ENCODE data around the gene COG5. TPM values are rescaled to one million over a fixed set of nuclear protein-coding genes. Genes with fewer than 3 reads are reported as not detected.
A peak's percentile ranks its signal among the peaks of the same experiment; 100 is the strongest.

COG5 gene
- total RNA-seq, 1 donor from 2014 or later = 55.2 TPM

DNA sequence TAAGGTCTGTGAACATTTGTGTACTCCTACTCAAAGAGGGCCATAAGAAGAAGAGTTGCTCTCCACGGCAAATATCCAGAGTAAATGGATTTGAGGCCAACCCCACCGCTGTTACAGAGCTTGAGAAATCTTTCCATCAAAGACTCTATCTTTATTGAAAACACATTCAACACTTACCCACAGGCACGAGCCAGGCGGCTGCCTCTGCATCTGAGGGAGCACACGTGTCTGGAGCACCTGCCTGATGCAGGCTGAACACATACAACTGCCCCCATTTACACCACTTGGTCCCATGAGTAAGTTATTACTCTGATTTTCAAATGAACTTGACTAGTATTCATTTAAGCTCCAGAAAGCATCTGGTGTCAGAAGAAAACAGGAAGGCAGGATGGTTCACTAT is 356.3 kb downstream of the COG5 start:
- H3K4me1 ChIP-seq = peaks cover 27% of the 10 kb centered on the region
- H3K27me3 ChIP-seq = no peaks in the 10 kb centered on the region
- peak overlapping the region; percentile 80 for H3K27ac ChIP-seq
- TF ChIP-seq POLR2AphosphoS5 (IDR thresholded peaks at IDR 0.05; ENCODE audit: insufficient read depth in 1 of 2, low read depth in 1 of 2) (no peak), POLR2A (IDR thresholded peaks at IDR 0.05) (no peak)
- TF ChIP-seq, protein P1, sequence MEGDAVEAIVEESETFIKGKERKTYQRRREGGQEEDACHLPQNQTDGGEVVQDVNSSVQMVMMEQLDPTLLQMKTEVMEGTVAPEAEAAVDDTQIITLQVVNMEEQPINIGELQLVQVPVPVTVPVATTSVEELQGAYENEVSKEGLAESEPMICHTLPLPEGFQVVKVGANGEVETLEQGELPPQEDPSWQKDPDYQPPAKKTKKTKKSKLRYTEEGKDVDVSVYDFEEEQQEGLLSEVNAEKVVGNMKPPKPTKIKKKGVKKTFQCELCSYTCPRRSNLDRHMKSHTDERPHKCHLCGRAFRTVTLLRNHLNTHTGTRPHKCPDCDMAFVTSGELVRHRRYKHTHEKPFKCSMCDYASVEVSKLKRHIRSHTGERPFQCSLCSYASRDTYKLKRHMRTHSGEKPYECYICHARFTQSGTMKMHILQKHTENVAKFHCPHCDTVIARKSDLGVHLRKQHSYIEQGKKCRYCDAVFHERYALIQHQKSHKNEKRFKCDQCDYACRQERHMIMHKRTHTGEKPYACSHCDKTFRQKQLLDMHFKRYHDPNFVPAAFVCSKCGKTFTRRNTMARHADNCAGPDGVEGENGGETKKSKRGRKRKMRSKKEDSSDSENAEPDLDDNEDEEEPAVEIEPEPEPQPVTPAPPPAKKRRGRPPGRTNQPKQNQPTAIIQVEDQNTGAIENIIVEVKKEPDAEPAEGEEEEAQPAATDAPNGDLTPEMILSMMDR (IDR thresholded peaks at IDR 0.05) = no peak
- intact Hi-C loops (cut with DNase I) = no loop called here
- peaks cover 0 to 42% of the 10 kb centered on the region in 2 donors for H3K36me3 ChIP-seq
- H3K4me3 ChIP-seq = no peak overlapping the region
- H3K9me3 ChIP-seq = no peaks in the 10 kb centered on the region
- no peak for DNase-seq (ENCODE audit: extremely low spot score in 2 of 2)

DNA sequence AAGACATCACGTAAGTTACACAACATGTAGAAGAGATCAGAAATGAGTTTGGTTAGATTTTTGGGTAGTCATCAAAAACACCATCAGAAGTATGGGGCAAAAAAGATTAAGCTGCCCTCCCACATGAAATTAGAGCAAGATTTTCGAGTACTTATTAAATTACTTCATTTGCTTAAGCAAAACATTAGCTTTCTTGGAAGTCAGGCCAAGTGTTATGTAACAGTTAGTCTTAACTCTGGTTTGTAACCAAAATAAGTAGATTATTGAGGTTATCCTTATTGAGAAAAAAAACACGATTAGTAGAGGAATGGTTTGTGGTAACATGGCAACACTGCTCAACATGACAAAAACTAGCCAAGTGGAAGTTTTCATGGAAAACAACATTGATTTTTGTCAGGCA is 357.0 kb downstream of the COG5 start:
- Histone ChIP-seq H3K27me3 (no peaks in the 10 kb centered on the region), H3K4me1 (peaks cover 27% of the 10 kb centered on the region), H3K4me3 (no peak overlapping the region), H3K36me3 (peaks cover 0 to 49% of the 10 kb centered on the region in 2 donors), H3K9me3 (no peaks in the 10 kb centered on the region), H3K27ac (peak overlapping the region; percentile 80)
- DNase-seq (ENCODE audit: extremely low spot score in 2 of 2) = no peak
- intact Hi-C loops (cut with DNase I) = no loop called here
- TF ChIP-seq POLR2AphosphoS5 (IDR thresholded peaks at IDR 0.05; ENCODE audit: insufficient read depth in 1 of 2, low read depth in 1 of 2) (no peak), POLR2A (IDR thresholded peaks at IDR 0.05) (no peak)
- TF ChIP-seq, protein P1 (IDR thresholded peaks at IDR 0.05) = no peak

- no peaks in the 10 kb centered on the region for H3K9me3 ChIP-seq
- no peak for DNase-seq (ENCODE audit: extremely low spot score in 2 of 2)
- H3K27me3 ChIP-seq = no peaks in the 10 kb centered on the region
- H3K4me1 ChIP-seq = peaks cover 27% of the 10 kb centered on the region
- TF ChIP-seq POLR2AphosphoS5 (IDR thresholded peaks at IDR 0.05; ENCODE audit: insufficient read depth in 1 of 2, low read depth in 1 of 2) = no peak
- peaks cover 0 to 54% of the 10 kb centered on the region in 2 donors for H3K36me3 ChIP-seq
- H3K4me3 ChIP-seq = no peak overlapping the region
- no peak overlapping the region for H3K27ac ChIP-seq
- intact Hi-C loops (cut with DNase I) = no loop called here
Measured at GRCh38 chr7:107206136-107206535, 357.6 kb downstream of the COG5 start.

DNA sequence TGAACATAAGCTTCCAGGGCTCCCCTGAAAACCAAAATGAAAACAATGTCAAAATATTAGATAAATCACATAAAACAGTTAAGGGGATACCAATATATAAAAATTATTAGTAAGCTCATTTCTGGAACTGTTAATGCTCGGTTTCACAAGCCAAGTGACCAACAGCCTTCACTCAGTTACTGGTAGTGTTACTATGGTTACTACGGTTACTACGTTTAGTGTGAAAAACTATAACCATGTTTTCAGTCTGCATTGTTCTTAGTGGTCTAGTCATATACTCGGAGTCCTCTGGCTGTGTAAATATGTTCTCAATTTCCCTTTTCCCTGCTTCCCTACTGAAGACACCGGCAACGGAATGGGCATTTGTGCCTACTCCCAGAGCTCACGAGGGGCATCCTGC is 360.1 kb downstream of the COG5 start:
- Histone ChIP-seq H3K27ac (no peak overlapping the region), H3K27me3 (no peaks in the 10 kb centered on the region), H3K4me3 (no peak overlapping the region), H3K4me1 (peaks cover 21% of the 10 kb centered on the region), H3K36me3 (peaks cover 0 to 63% of the 10 kb centered on the region in 2 donors), H3K9me3 (no peaks in the 10 kb centered on the region)
- intact Hi-C loops (cut with DNase I) = no loop called here
- no peak for DNase-seq (ENCODE audit: extremely low spot score in 2 of 2)
- TF ChIP-seq, protein P1 (IDR thresholded peaks at IDR 0.05) = no peak
- TF ChIP-seq POLR2AphosphoS5 (IDR thresholded peaks at IDR 0.05; ENCODE audit: insufficient read depth in 1 of 2, low read depth in 1 of 2) = no peak
- TF ChIP-seq POLR2A (IDR thresholded peaks at IDR 0.05) = no peak

DNA sequence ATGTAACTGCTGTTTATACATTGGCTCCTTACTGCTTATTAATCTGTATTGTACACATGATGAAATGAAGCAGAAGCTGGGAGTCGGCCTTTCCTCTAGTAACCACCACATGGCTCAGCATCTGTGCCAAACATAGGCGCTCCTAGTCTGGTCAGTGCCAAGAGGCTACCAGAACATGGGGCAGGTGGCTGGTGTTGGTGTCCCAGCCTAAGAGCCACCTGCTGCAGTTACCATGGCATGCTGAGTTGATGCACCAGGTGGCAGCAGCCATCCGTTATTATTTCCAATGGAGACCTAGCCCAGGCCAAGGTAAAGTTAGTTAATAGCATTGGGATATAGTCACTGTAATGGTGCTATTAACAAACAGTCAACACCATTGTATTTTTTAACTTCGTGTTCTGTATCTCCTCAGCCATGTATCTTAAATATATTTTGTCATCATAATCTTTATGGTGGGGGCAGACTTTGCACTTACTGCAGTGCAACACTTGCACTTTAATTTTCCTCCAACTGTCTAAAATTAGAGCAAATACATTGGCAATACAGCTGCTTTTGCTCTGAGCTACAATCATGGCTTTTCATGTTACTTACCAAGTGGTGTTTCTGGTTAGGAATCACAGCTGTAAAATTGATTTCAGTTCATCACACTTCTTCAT is 361.8 kb downstream of the COG5 start:
- no peaks in the 10 kb centered on the region for H3K9me3 ChIP-seq
- H3K36me3 ChIP-seq = peaks cover 0 to 77% of the 10 kb centered on the region in 2 donors
- H3K4me1 ChIP-seq = peaks cover 4% of the 10 kb centered on the region
- TF ChIP-seq, protein P1 (IDR thresholded peaks at IDR 0.05) = peak in 2 of 3 experiments; percentile 33 to 43
- TF ChIP-seq POLR2A (IDR thresholded peaks at IDR 0.05) = no peak
- H3K27me3 ChIP-seq = no peaks in the 10 kb centered on the region
- H3K27ac ChIP-seq = no peak overlapping the region
- no peak overlapping the region for H3K4me3 ChIP-seq
- no peak for DNase-seq (ENCODE audit: extremely low spot score in 2 of 2)
- intact Hi-C loops (cut with DNase I) = no loop called here
